ENCODE results near the gene ATXN1.

- TF ChIP-seq CTCF (IDR thresholded peaks at IDR 0.05), result no peak
- no peak for TF ChIP-seq POLR2AphosphoS5 (IDR thresholded peaks at IDR 0.05)
- no peak for TF ChIP-seq POLR2A (IDR thresholded peaks at IDR 0.05; ENCODE audit: low read depth)
These were observed 424.4 kb downstream of the ATXN1 start for GRCh38 chr6:16336911-16337294.
